PC-3 (cell line): ENCODE results near the gene GRK2. TPM values are rescaled to one million over a fixed set of nuclear protein-coding genes. Genes with fewer than 3 reads are reported as not detected.

Source experiments
- ATAC-seq: fragments of 200-7000 bp; cut with Tn5 transposase; 2 replicates; pipeline ENCODE4 v1.9.1; 2020; ENCODE audit warnings: mild to moderate bottlenecking, moderate library complexity
- BruUV-seq: library from RNA; stranded (reverse); fragments of 400-500 nt; replicated peaks from 2 replicates; lab custom pipeline; 2021; lab: Mats Ljungman, UMichigan
- CTCF ChIA-PET: fragments of 300-600 bp; sonication (Branson Sonifier 250); formaldehyde crosslinking; loops from one replicate; lab custom pipeline; 2022; ENCODE audit warnings: antibody characterized with exemption; lab: Charles Lee
- POLR2A ChIA-PET: fragments of 300-600 bp; sonication (Branson Sonifier 250); formaldehyde crosslinking; loops from one replicate; lab custom pipeline; 2022; ENCODE audit warnings: antibody characterized with exemption; ENCODE audit not compliant: unreplicated experiment; lab: Charles Lee
- DNase-seq: peaks from one replicate; pipeline ENCODE4 v3.0.0-alpha.2; 2015
- H2AFZ ChIP-seq: fragments of 300-600 bp; sonication (generic); 2 replicates; pipeline ENCODE4 v1.6.0; 2016; ENCODE audit warnings: antibody characterized with exemption, low read length
- H3F3A ChIP-seq: fragments of 300-600 bp; sonication (generic); one replicate; pipeline ENCODE4 v1.6.0; 2017; ENCODE audit warnings: antibody characterized with exemption, low read length, control low read depth, mild to moderate bottlenecking; ENCODE audit not compliant: unreplicated experiment
- H3K27ac ChIP-seq: fragments of 300-600 bp; sonication (generic); 2 replicates; pipeline ENCODE4 v1.5.1; 2016; ENCODE audit warnings: mild to moderate bottlenecking, low read length
- H3K27me3 ChIP-seq: fragments of 300-600 bp; sonication (generic); 2 replicates; pipeline ENCODE4 v1.6.1; 2016; ENCODE audit warnings: low read length, mixed read lengths
- H3K36me3 ChIP-seq: fragments of 300-600 bp; sonication (generic); 2 replicates; pipeline ENCODE4 v1.6.1; 2016; ENCODE audit warnings: low read depth, mixed run types, low read length, mixed read lengths
- H3K4me1 ChIP-seq: fragments of 300-600 bp; sonication (generic); 2 replicates; pipeline ENCODE4 v1.5.1; 2016; ENCODE audit warnings: low read length; ENCODE audit not compliant: insufficient read depth
- H3K4me2 ChIP-seq: fragments of 300-600 bp; sonication (generic); 2 replicates; pipeline ENCODE4 v1.6.0; 2016; ENCODE audit warnings: low read length
- H3K4me3 ChIP-seq: fragments of 300-600 bp; sonication (generic); 2 replicates; pipeline ENCODE4 v1.5.1; 2016; ENCODE audit warnings: mild to moderate bottlenecking, low read length, mixed read lengths
- H3K79me2 ChIP-seq: fragments of 300-600 bp; sonication (generic); 2 replicates; pipeline ENCODE4 v1.6.1; 2017; ENCODE audit warnings: low read length, mixed read lengths
- H3K9ac ChIP-seq: fragments of 300-600 bp; sonication (generic); 2 replicates; pipeline ENCODE4 v1.6.0; 2016; ENCODE audit warnings: mild to moderate bottlenecking, low read length
- H3K9me2 ChIP-seq: fragments of 300-600 bp; sonication (generic); replicated peaks from 2 replicates; pipeline ENCODE4 v1.6.1; 2016; ENCODE audit warnings: mixed run types, low read length, mixed read lengths
- H3K9me3 ChIP-seq: fragments of 300-600 bp; sonication (generic); 2 replicates; pipeline ENCODE4 v1.6.1; 2016; ENCODE audit warnings: low read length, mixed read lengths
- H4K20me1 ChIP-seq: fragments of 300-600 bp; sonication (generic); 2 replicates; pipeline ENCODE4 v1.6.1; 2016; ENCODE audit warnings: low read length, mixed read lengths
- EZH2 ChIP-seq: fragments of 300-600 bp; sonication (generic); IDR thresholded peaks from one replicate; pipeline ENCODE4 v1.6.1; 2017; ENCODE audit warnings: antibody characterized with exemption, mild to moderate bottlenecking, low read length; ENCODE audit not compliant: unreplicated experiment
- EZH2phosphoT487 ChIP-seq: fragments of 300-600 bp; sonication (generic); IDR thresholded peaks from 2 replicates; pipeline ENCODE4 v1.6.1; 2018; ENCODE audit warnings: mild to moderate bottlenecking, antibody characterized with exemption, low read length, borderline replicate concordance
- intact Hi-C: fragments of 100-400 bp; cut with micrococcal nuclease; formaldehyde crosslinking; loops from 2 replicates; pipeline ENCODE4 v1.9.0; 2023
- total RNA-seq: library from RNA; depleted of rRNA; stranded (reverse); fragments of >200 nt; gene quantifications from 2 replicates; pipeline ENCODE4 v1.2.3, GENCODE V29; 2014
- TF ChIP-seq, protein P1 (sequence below): fragments of 300-600 bp; sonication (generic); conservative IDR thresholded peaks from 2 replicates; pipeline ENCODE4 v1.5.1; 2017; ENCODE audit warnings: antibody characterized with exemption, low read depth, mild to moderate bottlenecking, low read length

Gene GRK2
- total RNA-seq, 1 experiment from 2014 or later = 103 TPM

- POLR2A ChIA-PET = interaction anchor here (0.5 kb wide), 1 partner anchor 13 kb away, joined by 5 read pairs; no protein-coding TSS in a partner anchor
- intact Hi-C loops = loop anchor here (5.0 kb wide), 1 partner anchor 37 kb away; the partner anchor contains the start of gene GRK2
- H2AFZ ChIP-seq = peak overlapping the region; percentile 54; the same call in 1 of the 2 replicates
Measured at GRCh38 chr11:67304511-67305113, 38.3 kb downstream of the GRK2 start.

GRCh38 chr11:67306769-67307544 is 40.7 kb downstream of the GRK2 start:
- Histone ChIP-seq H3F3A (peaks cover under 1% of the 10 kb centered on the region), H3K9ac (no peak overlapping the region), H3K4me2 (no peak overlapping the region), H3K9me2 (no peaks in the 10 kb centered on the region), H3K79me2 (peaks cover 15% of the 10 kb centered on the region), H4K20me1 (no peaks in the 10 kb centered on the region), H3K4me1 (peaks cover 24% of the 10 kb centered on the region), H3K4me3 (no peak overlapping the region), H3K9me3 (no peaks in the 10 kb centered on the region), H3K36me3 (peaks cover 7% of the 10 kb centered on the region; the same call in 1 of the 2 replicates), H3K27me3 (no peaks in the 10 kb centered on the region), H3K27ac (no peak overlapping the region), H2AFZ (no peak overlapping the region)
- ATAC-seq (no peak), DNase-seq (no peak)
- intact Hi-C loops = no loop called here
- BruUV-seq = no TSS peak
- ChIA-PET CTCF (no interaction called here), POLR2A (interaction anchor here (0.5 kb wide), 1 partner anchor 201 kb away, joined by 3 read pairs; no protein-coding TSS in a partner anchor)
- TF ChIP-seq EZH2 = no peak

More at GRCh38 chr11:67304511-67305113, 38.3 kb downstream of the GRK2 start:
- Histone ChIP-seq H3K36me3 (peaks cover 11% of the 10 kb centered on the region; the same call in 1 of the 2 replicates), H3K27me3 (no peaks in the 10 kb centered on the region), H3K79me2 (peaks cover 15% of the 10 kb centered on the region), H3K4me3 (peak overlapping the region; percentile 93), H3K4me2 (peak overlapping the region; percentile 93), H4K20me1 (no peaks in the 10 kb centered on the region), H3K9me3 (no peaks in the 10 kb centered on the region), H3K27ac (no peak overlapping the region; the same call in 1 of the 2 replicates), H3F3A (no peaks in the 10 kb centered on the region), H3K9me2 (no peaks in the 10 kb centered on the region), H3K9ac (peak overlapping the region; percentile 91), H3K4me1 (peaks cover 18% of the 10 kb centered on the region)
- TF ChIP-seq, protein P1, sequence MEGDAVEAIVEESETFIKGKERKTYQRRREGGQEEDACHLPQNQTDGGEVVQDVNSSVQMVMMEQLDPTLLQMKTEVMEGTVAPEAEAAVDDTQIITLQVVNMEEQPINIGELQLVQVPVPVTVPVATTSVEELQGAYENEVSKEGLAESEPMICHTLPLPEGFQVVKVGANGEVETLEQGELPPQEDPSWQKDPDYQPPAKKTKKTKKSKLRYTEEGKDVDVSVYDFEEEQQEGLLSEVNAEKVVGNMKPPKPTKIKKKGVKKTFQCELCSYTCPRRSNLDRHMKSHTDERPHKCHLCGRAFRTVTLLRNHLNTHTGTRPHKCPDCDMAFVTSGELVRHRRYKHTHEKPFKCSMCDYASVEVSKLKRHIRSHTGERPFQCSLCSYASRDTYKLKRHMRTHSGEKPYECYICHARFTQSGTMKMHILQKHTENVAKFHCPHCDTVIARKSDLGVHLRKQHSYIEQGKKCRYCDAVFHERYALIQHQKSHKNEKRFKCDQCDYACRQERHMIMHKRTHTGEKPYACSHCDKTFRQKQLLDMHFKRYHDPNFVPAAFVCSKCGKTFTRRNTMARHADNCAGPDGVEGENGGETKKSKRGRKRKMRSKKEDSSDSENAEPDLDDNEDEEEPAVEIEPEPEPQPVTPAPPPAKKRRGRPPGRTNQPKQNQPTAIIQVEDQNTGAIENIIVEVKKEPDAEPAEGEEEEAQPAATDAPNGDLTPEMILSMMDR = no peak
- TF ChIP-seq EZH2 (no peak), EZH2phosphoT487 (no peak)
- BruUV-seq = TSS peak; percentile 33
- ATAC-seq = no peak
- no peak for DNase-seq
- CTCF ChIA-PET = no interaction called here

GRCh38 chr11:67307545-67308001 is 41.3 kb downstream of the GRK2 start:
- ATAC-seq (no peak), DNase-seq (no peak)
- Histone ChIP-seq H3K79me2 (peaks cover 15% of the 10 kb centered on the region), H3K4me1 (peaks cover 26% of the 10 kb centered on the region), H3K9ac (no peak overlapping the region), H2AFZ (no peak overlapping the region), H3K27me3 (no peaks in the 10 kb centered on the region), H4K20me1 (no peaks in the 10 kb centered on the region), H3K4me2 (no peak overlapping the region), H3K27ac (no peak overlapping the region), H3K9me3 (no peaks in the 10 kb centered on the region), H3F3A (peaks cover 5% of the 10 kb centered on the region), H3K36me3 (peaks cover 7% of the 10 kb centered on the region; the same call in 1 of the 2 replicates), H3K4me3 (no peak overlapping the region), H3K9me2 (no peaks in the 10 kb centered on the region)
- BruUV-seq = no TSS peak
- ChIA-PET POLR2A (no interaction called here), CTCF (no interaction called here)
- intact Hi-C loops = no loop called here
- TF ChIP-seq EZH2phosphoT487 (no peak), EZH2 (no peak)
- TF ChIP-seq, protein P1 = no peak
